ENCODE results near the gene ACSF3.

ACSF3 gene

GRCh38 chr16:89145406-89146161 lies 51.9 kb downstream of the ACSF3 start:
- no peak overlapping the region for H3K4me2 ChIP-seq (ENCODE audit: low read length)
- H3K9me3 ChIP-seq (ENCODE audit: control insufficient read depth, low read length), result no peaks in the 10 kb centered on the region
- no peaks in the 10 kb centered on the region for H3K79me2 ChIP-seq
- no peak overlapping the region for H3K9ac ChIP-seq
- peaks cover 13% of the 10 kb centered on the region for H3K4me1 ChIP-seq
- H3K36me3 ChIP-seq (ENCODE audit: control insufficient read depth, insufficient read depth, low read length), result no peaks in the 10 kb centered on the region
- H3K27me3 ChIP-seq (ENCODE audit: control insufficient read depth, insufficient read depth, low read length), result no peaks in the 10 kb centered on the region
- H2AFZ ChIP-seq, result no peak overlapping the region
- TF ChIP-seq CTCF (IDR thresholded peaks at IDR 0.05), result no peak
- H3K27ac ChIP-seq, result no peak overlapping the region
- no peak overlapping the region for H3K4me3 ChIP-seq (ENCODE audit: low read depth, low read length)

- Histone ChIP-seq H3K27me3 (ENCODE audit: control insufficient read depth, insufficient read depth, low read length) (no peaks in the 10 kb centered on the region), H3K79me2 (no peaks in the 10 kb centered on the region), H3K27ac (no peak overlapping the region), H3K9ac (no peak overlapping the region), H3K4me3 (ENCODE audit: low read depth, low read length) (no peak overlapping the region), H2AFZ (no peak overlapping the region), H3K36me3 (ENCODE audit: control insufficient read depth, insufficient read depth, low read length) (no peaks in the 10 kb centered on the region), H3K4me2 (ENCODE audit: low read length) (no peak overlapping the region), H3K9me3 (ENCODE audit: control insufficient read depth, low read length) (no peaks in the 10 kb centered on the region), H3K4me1 (peaks cover 19% of the 10 kb centered on the region)
- TF ChIP-seq CTCF (IDR thresholded peaks at IDR 0.05), result no peak
These were observed 52.8 kb downstream of the ACSF3 start for GRCh38 chr16:89146211-89147005.

- H2AFZ ChIP-seq, result no peak overlapping the region
- no peaks in the 10 kb centered on the region for H3K9me3 ChIP-seq (ENCODE audit: control insufficient read depth, low read length)
- peaks cover 22% of the 10 kb centered on the region for H3K4me1 ChIP-seq
- H3K36me3 ChIP-seq (ENCODE audit: control insufficient read depth, insufficient read depth, low read length), result no peaks in the 10 kb centered on the region
- no peaks in the 10 kb centered on the region for H3K27me3 ChIP-seq (ENCODE audit: control insufficient read depth, insufficient read depth, low read length)
- no peak for TF ChIP-seq CTCF (IDR thresholded peaks at IDR 0.05)
- no peak overlapping the region for H3K9ac ChIP-seq
- no peaks in the 10 kb centered on the region for H3K79me2 ChIP-seq
- H3K27ac ChIP-seq, result no peak overlapping the region
- H3K4me2 ChIP-seq (ENCODE audit: low read length), result no peak overlapping the region
- H3K4me3 ChIP-seq (ENCODE audit: low read depth, low read length), result no peak overlapping the region
These were observed 53.6 kb downstream of the ACSF3 start for GRCh38 chr16:89147085-89147817.

- no peaks in the 10 kb centered on the region for H3K9me3 ChIP-seq (ENCODE audit: control insufficient read depth, low read length)
- no peak overlapping the region for H2AFZ ChIP-seq
- H3K9ac ChIP-seq, result no peak overlapping the region
- H3K4me1 ChIP-seq, result peaks cover 27% of the 10 kb centered on the region
- no peaks in the 10 kb centered on the region for H3K36me3 ChIP-seq (ENCODE audit: control insufficient read depth, insufficient read depth, low read length)
- no peak for TF ChIP-seq CTCF (IDR thresholded peaks at IDR 0.05)
- H3K27me3 ChIP-seq (ENCODE audit: control insufficient read depth, insufficient read depth, low read length), result no peaks in the 10 kb centered on the region
- no peaks in the 10 kb centered on the region for H3K79me2 ChIP-seq
- peak overlapping the region; percentile 96 for H3K27ac ChIP-seq
- no peak overlapping the region for H3K4me3 ChIP-seq (ENCODE audit: low read depth, low read length)
- no peak overlapping the region for H3K4me2 ChIP-seq (ENCODE audit: low read length)
These were observed 55.7 kb downstream of the ACSF3 start for GRCh38 chr16:89149386-89149785.

Data from parathyroid adenoma (tissue), 2 donors.